ENCODE data around the gene KCTD20. TPM values are rescaled to one million over a fixed set of nuclear protein-coding genes. Genes with fewer than 3 reads are reported as not detected.

Gene KCTD20
- total and polyA plus RNA-seq, 2 of the 13 experiments (the other 11 are each of a cell fraction or from before 2014, with no cell fraction given): 52.7 to 67.1 TPM

DNA sequence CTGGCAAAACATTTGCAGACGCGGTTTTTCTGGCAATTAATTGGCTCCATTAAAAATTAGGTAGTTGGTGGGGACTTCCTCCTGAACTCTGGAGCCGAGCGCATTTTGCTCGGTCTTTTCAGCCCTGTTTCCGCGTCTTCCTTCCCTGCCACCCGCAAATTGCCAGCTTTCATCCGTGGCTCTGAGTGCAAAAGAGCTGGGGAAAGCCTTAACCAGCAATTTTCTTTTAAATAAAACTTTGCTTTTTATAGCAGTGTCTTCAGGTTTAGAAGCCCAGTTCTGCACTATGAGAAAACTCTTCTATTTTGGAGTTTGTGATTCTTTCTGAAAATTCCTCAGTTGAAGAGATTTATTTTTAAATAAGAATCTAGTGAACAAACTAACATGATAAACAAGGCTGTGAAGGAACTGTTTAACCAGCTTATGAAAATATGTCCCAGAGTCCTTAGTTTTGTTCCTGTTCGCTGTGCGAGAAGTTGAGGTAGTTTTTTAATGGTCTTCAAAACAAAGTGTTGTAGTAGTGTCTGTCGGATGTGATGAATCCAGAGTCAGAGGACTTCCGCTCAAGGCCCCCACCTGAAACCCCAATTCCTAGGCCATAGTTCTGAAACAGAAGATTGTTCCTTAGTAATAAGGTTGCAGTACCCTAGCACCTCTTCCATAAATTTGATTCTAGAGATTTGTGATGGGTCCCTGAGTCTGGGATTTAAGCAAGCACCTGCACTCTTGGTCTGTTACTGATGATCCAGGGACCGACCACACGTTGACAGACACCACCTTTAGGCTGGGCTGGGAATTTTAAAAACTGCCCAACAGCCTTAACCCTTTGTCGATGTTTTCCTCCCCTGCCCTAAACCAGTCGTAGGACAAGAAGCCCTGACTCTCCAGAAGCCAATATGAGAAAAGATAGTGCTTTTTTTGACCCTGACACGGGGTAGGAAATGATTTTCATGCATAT is 950 bp downstream of the KCTD20 start:
- Histone ChIP-seq H2AFZ (ENCODE audit: low read length) (peak overlapping the region; percentile 10), H4K20me1 (ENCODE audit: insufficient read depth, low read length) (no peaks in the 10 kb centered on the region; the same call in 1 of the 2 replicates), H3K9me3 (ENCODE audit: low read length) (no peaks in the 10 kb centered on the region), H3K27me3 (ENCODE audit: control insufficient read depth in 1 of 2, insufficient read depth in 2 of 2, low read length in 2 of 2) (no peaks in the 10 kb centered on the region; a peak in 1 of 5 replicates), H3K27ac (ENCODE audit: extremely low read length, insufficient read depth, low read length) (peak overlapping the region; percentile 94), H3K4me2 (ENCODE audit: low read depth, low read length) (peak overlapping the region; percentile 88), H3K79me2 (ENCODE audit: insufficient read depth, low read length) (peaks cover 53% of the 10 kb centered on the region), H3K4me1 (ENCODE audit: insufficient read depth, low read length) (peaks cover 42% of the 10 kb centered on the region), H3K4me3 (replicated peaks in 1 of 3; ENCODE audit: insufficient read depth in 1 of 3, low read depth in 2 of 3, low read length in 3 of 3) (peak overlapping the region; percentile 78 to 93 (median 93)), H3K36me3 (replicated peaks in 1 of 2; ENCODE audit: control insufficient read depth in 1 of 2, insufficient read depth in 2 of 2, low read length in 2 of 2) (peaks cover 0 to 1% of the 10 kb centered on the region in 2 experiments; a peak in 2 of 5 replicates), H3K9ac (ENCODE audit: insufficient read depth, low read depth, low read length) (peak overlapping the region; percentile 87)
- ATAC-seq (peak; percentile 59), DNase-seq (ENCODE audit: low spot score) (peak; percentile 48), FAIRE-seq (peak; percentile 71)
- in situ Hi-C loops (cut with HindIII; ENCODE audit: extremely low pct_ligation_motif_present, low pct_unique_long_range_greater_than_20kb) (loop anchor here (5.0 kb wide), 1 partner anchor 154 kb away; no protein-coding TSS in a partner anchor), intact Hi-C loops (cut with micrococcal nuclease; ENCODE audit: unreplicated experiment) (loop anchor here (1.0 to 5.0 kb wide), 3 partner anchors 20 to 151 kb away; partner anchors contain the start of genes SRSF3 and STK38)
- WGBS (ENCODE audit: low lambda C conversion rate): 2% methylated on average over 18 of the region's 18 CpGs
- POLR2A ChIA-PET: interaction anchor here (0.9 to 1.7 kb wide), 4 partner anchors 16 to 150 kb away, joined by 4 to 23 read pairs (median 4); no protein-coding TSS in a partner anchor
- BruUV-seq (replicated peaks): TSS peak; percentile 56
- CTCF ChIA-PET (ENCODE audit: low intra/inter-chr PET ratio, low total read pairs): interaction anchor here (3.3 kb wide), 1 partner anchor 20 kb away, joined by 13 read pairs; no protein-coding TSS in a partner anchor
- no peak for TF ChIP-seq MBNL3 (CRISPR knock-in tag; conservative IDR thresholded peaks at IDR 0.05)
- peak; percentile 95 for TF ChIP-seq ZNF652 (CRISPR knock-in tag; IDR thresholded peaks at IDR 0.05; ENCODE audit: borderline replicate concordance, low read depth)
- 0 out of 2 replicates have a peak, but pooled peaks have one; percentile 17 for TF ChIP-seq ETV5 (CRISPR knock-in tag; IDR thresholded peaks at IDR 0.05; ENCODE audit: borderline replicate concordance)
- no peak for TF ChIP-seq GZF1 (CRISPR knock-in tag; IDR thresholded peaks at IDR 0.05)
- 0 out of 2 replicates have a peak, but pooled peaks have one; percentile 56 for TF ChIP-seq ZNF205 (CRISPR knock-in tag; IDR thresholded peaks at IDR 0.05)
- TF ChIP-seq HNF1B (CRISPR knock-in tag; IDR thresholded peaks at IDR 0.05): 0 out of 2 replicates have a peak, but pooled peaks have one; percentile 43
- no peak for TF ChIP-seq ZNF317 (CRISPR knock-in tag; IDR thresholded peaks at IDR 0.05)
- TF ChIP-seq ZFP37 (CRISPR knock-in tag; IDR thresholded peaks at IDR 0.05; ENCODE audit: borderline replicate concordance): 0 out of 2 replicates have a peak, but pooled peaks have one; percentile 29
- TF ChIP-seq ZNF460 (CRISPR knock-in tag; IDR thresholded peaks at IDR 0.05; ENCODE audit: borderline replicate concordance): no peak
- TF ChIP-seq YEATS2 (CRISPR knock-in tag; IDR thresholded peaks at IDR 0.05; ENCODE audit: borderline replicate concordance): 0 out of 2 replicates have a peak, but pooled peaks have one; percentile 12
- no peak for TF ChIP-seq MAZ (IDR thresholded peaks at IDR 0.05; ENCODE audit: borderline replicate concordance, low read depth, low read length)
- 0 out of 2 replicates have a peak, but pooled peaks have one; percentile 20 for TF ChIP-seq MAZ (CRISPR knock-in tag; IDR thresholded peaks at IDR 0.05; ENCODE audit: low read depth)
- TF ChIP-seq PITX1 (CRISPR knock-in tag; IDR thresholded peaks at IDR 0.05): 0 out of 2 replicates have a peak, but pooled peaks have one; percentile 24
- TF ChIP-seq BRCA1 (CRISPR knock-in tag; IDR thresholded peaks at IDR 0.05): peak; percentile 65; the same call in 1 of the 2 replicates
- TF ChIP-seq, protein P1, sequence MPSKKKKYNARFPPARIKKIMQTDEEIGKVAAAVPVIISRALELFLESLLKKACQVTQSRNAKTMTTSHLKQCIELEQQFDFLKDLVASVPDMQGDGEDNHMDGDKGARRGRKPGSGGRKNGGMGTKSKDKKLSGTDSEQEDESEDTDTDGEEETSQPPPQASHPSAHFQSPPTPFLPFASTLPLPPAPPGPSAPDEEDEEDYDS (CRISPR knock-in tag; IDR thresholded peaks at IDR 0.05): no peak
- 0 out of 2 replicates have a peak, but pooled peaks have one; percentile 39 for TF ChIP-seq ZNF878 (CRISPR knock-in tag; IDR thresholded peaks at IDR 0.05)
- TF ChIP-seq MIER3 (CRISPR knock-in tag; IDR thresholded peaks at IDR 0.05; ENCODE audit: borderline replicate concordance): no peak
- TF ChIP-seq ZFX (CRISPR knock-in tag; IDR thresholded peaks at IDR 0.05; ENCODE audit: low read depth): peak; percentile 58; the same call in 1 of the 2 replicates
- TF ChIP-seq GABPA (IDR thresholded peaks at IDR 0.05; ENCODE audit: low read depth, low read length): peak; percentile 22; the same call in 1 of the 2 replicates
- TF ChIP-seq GABPA (CRISPR knock-in tag; IDR thresholded peaks at IDR 0.05; ENCODE audit: low read depth): peak; percentile 80
- TF ChIP-seq RAD21 (CRISPR knock-in tag; IDR thresholded peaks at IDR 0.05): no peak
- peak; percentile 12; the same call in 1 of the 2 replicates for TF ChIP-seq ZNF558 (CRISPR knock-in tag; IDR thresholded peaks at IDR 0.05; ENCODE audit: borderline replicate concordance)

Data from HepG2 (cell line).